SK-N-MC (cell line): Measurements from ENCODE around the gene GORASP1.

ENCODE experiments used
- EZH2 ChIP-seq: fragments of 200-600 bp; sonication (generic); IDR thresholded peaks from one replicate; pipeline ENCODE4 v1.6.1; 2017; ENCODE audit warnings: antibody characterized with exemption
- FOXP2 ChIP-seq: optimal IDR thresholded peaks from 2 replicates; pipeline ENCODE3; 2011; ENCODE audit warnings: mild to moderate bottlenecking, moderate library complexity; ENCODE audit not compliant: insufficient read depth; ENCODE audit errors: extremely low read length, control extremely low read depth
- POLR2AphosphoS5 ChIP-seq: IDR thresholded peaks from 2 replicates; pipeline ENCODE4 v1.6.1; 2012; ENCODE audit warnings: mild to moderate bottlenecking, low read depth, low read length, borderline replicate concordance

DNA sequence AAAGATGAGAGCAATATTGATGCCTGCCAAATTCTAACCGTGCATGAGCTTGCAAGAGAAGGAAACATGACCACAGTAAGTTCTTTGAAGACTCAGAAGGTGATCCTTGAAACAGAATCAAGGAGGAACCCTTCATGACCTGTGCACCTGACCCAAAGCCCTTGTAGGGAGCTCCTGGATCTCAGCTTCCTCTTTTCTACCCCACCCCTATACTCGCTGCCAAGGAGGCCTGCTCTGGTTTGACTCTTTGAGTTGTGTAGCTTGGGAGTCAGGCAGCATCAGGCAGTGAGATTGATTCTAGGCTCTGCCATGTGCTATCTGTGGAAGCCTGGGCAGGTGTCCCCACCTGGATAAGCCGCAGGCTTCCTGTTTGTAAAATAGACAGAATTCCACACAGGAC is 10.7 kb upstream of the GORASP1 start:
- TF ChIP-seq EZH2: no peak
- no peak for TF ChIP-seq POLR2AphosphoS5
- TF ChIP-seq FOXP2: no peak
